HG02840 (cell line): ENCODE results near the gene STAT4.

ENCODE experiments used
- ATAC-seq: cut with Tn5 transposase; IDR thresholded peaks from one replicate; pipeline ENCODE4 v1.9.1; 2021; ENCODE audit warnings: mild to moderate bottlenecking, moderate library complexity, moderate number of reproducible peaks; ENCODE audit not compliant: unreplicated experiment, low FRiP score

The STAT4 gene

GRCh38 chr2:191148791-191149190 is 2.0 kb downstream of the STAT4 start:
- no peak for ATAC-seq

- ATAC-seq: no peak
Observed at GRCh38 chr2:191148281-191148680, 2.5 kb downstream of the STAT4 start.

- ATAC-seq: no peak
Observed at GRCh38 chr2:191145769-191146471, 4.9 kb downstream of the STAT4 start.

GRCh38 chr2:191144217-191144616 is 6.6 kb downstream of the STAT4 start:
- no peak for ATAC-seq

GRCh38 chr2:191143791-191144190 is 7.0 kb downstream of the STAT4 start:
- no peak for ATAC-seq

GRCh38 chr2:191128911-191129304 is 21.9 kb downstream of the STAT4 start:
- no peak for ATAC-seq

- ATAC-seq: no peak
Observed at GRCh38 chr2:191128172-191128910, 22.5 kb downstream of the STAT4 start.

- no peak for ATAC-seq
Observed at GRCh38 chr2:191127235-191127634, 23.6 kb downstream of the STAT4 start.

- no peak for ATAC-seq
Observed at GRCh38 chr2:191126386-191127085, 24.3 kb downstream of the STAT4 start.

GRCh38 chr2:191125646-191126045 is 25.1 kb downstream of the STAT4 start:
- no peak for ATAC-seq

GRCh38 chr2:191122638-191123294 is 28.0 kb downstream of the STAT4 start:
- no peak for ATAC-seq

- no peak for ATAC-seq
Observed at GRCh38 chr2:191117341-191117740, 33.5 kb downstream of the STAT4 start.

- no peak for ATAC-seq
Observed at GRCh38 chr2:191115804-191116203, 35.0 kb downstream of the STAT4 start.

GRCh38 chr2:191115391-191115790 is 35.4 kb downstream of the STAT4 start:
- ATAC-seq: no peak

- peak; percentile 70 for ATAC-seq
Observed at GRCh38 chr2:191114403-191114886, 36.3 kb downstream of the STAT4 start.

GRCh38 chr2:191113761-191114160 is 37.0 kb downstream of the STAT4 start:
- ATAC-seq: no peak

GRCh38 chr2:191112448-191112901 is 38.3 kb downstream of the STAT4 start:
- no peak for ATAC-seq

GRCh38 chr2:191109888-191110287 is 40.9 kb downstream of the STAT4 start:
- no peak for ATAC-seq

GRCh38 chr2:191108331-191108730 is 42.5 kb downstream of the STAT4 start:
- ATAC-seq: no peak

- ATAC-seq: no peak
Observed at GRCh38 chr2:191105082-191105481, 45.7 kb downstream of the STAT4 start.

- ATAC-seq: no peak
Observed at GRCh38 chr2:191103774-191104173, 47.0 kb downstream of the STAT4 start.
